Muscle of arm (tissue), 12 donors: Measurements from ENCODE around the gene TTLL11. TPM values are rescaled to one million over a fixed set of nuclear protein-coding genes. Genes with fewer than 3 reads are reported as not detected.
"Not testable (repeated sequence)": the region's sequence is repeated elsewhere in the genome, so short reads cannot be mapped to it uniquely, and the experiment has no call there.

Source experiments
- DNase-seq: peaks from one replicate; pipeline ENCODE4 v3.0.0-alpha.2; 2013
- polyA plus RNA-seq, 12 donors: library from polyadenylated mRNA; unstranded; fragments of 120-200 nt; gene quantifications; one replicate each; pipeline ENCODE4 v1.2.1, GENCODE V29; 2013; ENCODE audit not compliant: insufficient read length in 12 of 12

TTLL11 gene
- polyA plus RNA-seq, 12 donors: 13.0 to 36.5 (median 27.4) TPM; not detected in 1

DNA sequence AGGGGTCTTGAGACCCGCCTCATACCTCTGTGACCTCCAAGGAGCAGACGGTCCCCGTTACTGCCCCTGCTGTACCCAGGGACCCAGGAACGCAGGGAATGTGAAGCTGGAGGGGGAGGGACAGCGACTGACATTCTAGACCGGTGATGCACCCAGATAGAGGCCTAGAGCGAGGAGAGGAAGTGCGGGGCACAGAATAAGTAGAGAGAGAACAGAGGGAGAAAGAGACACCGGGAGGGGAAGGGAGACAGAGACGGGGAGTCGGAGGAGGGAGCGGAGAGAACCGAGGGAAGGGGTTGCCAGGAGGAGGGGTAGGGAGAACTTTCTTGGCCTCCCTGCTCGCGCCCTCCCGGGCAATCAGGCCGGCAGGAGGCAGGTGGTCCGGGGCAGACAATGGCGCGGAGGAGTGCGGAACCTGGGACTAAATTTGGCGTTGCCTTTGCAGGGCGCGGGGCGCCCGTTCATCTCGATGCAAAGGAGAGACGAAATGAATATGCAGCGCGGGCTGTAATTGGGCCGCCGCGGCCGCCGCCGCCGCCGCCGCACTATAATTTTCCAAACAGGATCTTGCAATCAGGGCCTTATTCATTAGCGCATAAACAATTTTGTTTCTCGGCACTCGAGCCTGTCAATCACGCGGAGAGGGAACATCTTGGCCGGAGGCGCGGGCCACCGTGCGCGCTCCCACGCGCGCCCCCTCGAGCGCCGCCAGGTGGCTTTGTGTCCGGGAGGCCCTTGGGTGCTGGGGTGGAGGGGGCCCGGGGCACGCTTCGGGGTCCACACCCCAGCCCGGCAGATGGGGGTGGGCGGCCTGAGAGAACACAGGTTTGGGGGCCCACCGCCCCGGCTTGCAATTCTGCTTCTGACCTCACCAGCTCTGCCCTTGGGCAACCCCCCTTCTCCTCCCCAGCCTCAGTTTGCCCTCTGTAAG is 33.5 kb upstream of the TTLL11 start:
- no peak for DNase-seq

DNA sequence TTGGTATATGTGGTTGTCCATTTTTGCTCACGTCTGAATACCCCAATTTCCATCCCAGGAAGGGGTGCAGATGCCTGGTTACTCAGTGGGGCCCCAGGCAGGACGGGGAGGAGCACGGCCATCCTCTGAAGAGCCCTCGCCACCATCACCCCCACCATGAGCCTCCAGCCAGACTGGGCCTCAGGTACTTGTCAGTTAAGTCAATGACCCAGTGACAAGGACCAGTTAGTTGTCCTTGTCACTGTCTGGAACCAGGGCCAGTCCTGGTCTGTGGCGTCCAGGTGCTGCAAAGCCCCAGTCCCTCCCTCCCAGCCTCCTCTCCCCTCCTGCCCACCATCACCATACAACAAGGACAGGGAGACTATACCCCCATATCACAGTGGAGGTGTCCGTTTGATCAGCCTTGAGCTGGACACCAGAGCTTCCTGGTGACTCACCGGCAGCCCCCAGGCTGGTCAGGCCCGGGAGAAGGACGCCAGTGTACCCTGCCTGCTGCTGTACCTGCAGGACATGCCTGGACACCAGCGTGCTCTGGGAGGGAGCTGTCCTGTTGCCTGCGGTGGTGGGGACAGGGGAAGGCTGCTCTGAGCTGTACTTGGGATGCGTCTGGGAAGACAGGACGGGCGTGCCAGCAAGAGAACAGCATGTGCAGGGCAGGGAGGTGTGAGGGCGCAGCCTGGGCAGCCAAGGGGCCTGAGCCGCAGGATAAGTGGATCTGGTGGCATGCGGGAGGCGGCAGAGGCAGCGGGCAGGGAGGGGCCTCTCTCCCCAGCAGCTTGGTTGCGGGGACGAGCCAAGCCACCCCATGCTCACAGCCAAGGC is 32.6 kb upstream of the TTLL11 start:
- no peak for DNase-seq

- peak; percentile 82 for DNase-seq
These were observed 32.0 kb upstream of the TTLL11 start for GRCh38 chr9:122125158-122125508.

DNA sequence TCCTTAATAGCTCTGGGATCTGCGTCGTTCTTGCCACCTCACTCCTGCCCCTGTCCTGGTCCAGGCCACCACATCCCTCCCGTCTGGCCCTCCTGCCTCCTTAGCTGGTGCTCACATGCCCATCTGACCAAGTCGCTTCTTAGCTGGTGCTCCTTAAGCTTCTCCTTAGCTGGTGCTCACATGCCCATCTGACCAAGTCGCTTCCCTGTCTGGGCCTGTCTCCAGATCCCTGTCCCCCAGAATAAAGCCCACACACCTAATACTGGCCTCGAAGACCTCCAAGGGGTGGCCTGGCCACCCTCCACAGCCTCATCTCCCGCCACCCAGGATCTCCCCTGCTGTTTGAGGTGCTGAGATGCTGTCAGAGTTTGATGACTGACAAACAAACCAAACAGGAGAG is 31.4 kb upstream of the TTLL11 start:
- no peak for DNase-seq

DNA sequence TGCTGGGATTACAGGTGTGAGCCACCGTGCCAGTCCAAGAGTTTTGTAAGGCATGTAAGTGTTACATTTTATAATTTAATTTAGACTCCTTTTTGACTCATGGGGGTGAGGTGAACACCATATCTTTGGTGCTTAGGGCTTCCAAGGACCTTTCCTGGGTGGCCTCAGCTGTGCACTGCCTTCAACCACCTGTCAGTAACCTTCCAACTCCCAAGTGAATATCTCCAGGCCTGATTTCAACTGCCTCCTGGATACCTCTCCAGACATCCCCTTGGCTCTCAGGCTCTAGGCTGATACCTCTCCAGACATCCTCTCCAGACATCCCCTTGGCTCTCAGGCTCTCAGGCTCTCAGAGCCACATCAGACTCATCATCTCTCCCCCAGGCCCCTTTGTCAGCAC is 30.9 kb upstream of the TTLL11 start:
- no peak for DNase-seq

DNA sequence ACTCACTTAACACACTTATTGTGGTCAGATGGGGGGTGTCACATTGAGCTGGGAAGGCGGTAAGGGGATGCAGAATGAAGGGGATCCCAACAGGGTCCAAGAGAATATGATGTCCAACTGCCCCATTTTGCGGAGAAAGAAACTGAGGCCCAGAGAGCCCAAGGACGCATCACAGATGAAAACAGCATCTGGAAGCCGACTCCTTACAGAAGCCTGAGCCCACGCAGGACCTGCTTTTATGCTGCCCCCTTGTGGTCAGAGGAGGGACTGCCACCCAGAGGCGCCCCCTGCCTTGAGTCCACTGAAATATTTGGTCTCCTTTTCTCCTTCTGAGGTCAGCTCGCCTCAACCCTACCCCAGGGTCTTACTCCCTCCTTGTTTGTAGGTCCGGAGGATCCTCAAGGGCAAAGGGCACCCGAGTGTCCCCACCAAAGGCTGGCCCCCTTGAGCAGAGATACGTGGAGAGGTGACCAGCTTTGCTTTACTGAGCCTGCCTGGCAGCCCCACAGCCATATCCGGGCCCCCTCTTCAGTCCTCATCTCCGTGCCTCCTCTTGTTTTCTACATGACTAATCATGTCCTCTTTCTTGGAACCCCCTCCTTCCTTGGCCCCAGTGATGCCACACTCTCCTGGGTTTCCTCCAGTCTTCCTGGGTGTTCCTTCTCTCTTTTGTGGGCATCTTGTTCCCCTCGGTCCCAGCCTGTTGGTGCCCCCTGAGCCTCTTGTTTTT is 30.0 kb upstream of the TTLL11 start:
- peak; percentile 76 for DNase-seq

- DNase-seq: no peak
These were observed 29.4 kb upstream of the TTLL11 start for GRCh38 chr9:122122468-122122867.

- DNase-seq: no peak
These were observed 28.8 kb upstream of the TTLL11 start for GRCh38 chr9:122121931-122122330.

- no peak for DNase-seq
These were observed 28.3 kb upstream of the TTLL11 start for GRCh38 chr9:122121391-122121790.

- DNase-seq: no peak
These were observed 27.4 kb upstream of the TTLL11 start for GRCh38 chr9:122120316-122121071.

DNA sequence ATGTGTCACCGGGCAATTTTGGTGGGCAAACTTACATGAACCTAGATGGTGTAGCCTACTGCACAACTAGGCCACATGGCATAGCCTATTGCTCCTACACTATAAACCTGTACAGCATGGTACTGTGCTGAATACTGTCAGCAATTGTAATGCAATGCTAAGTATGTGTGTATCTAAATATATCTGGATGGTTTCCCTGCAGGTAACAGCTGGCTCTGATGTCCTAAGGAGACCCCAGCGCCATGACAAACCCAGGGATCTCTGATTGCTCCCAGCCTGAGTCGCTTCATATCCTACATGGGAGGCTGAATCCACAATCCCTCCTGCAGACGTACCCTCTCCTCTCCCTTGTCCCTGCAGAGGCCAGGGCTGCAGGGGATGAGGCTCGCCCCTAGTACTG is 26.6 kb upstream of the TTLL11 start:
- no peak for DNase-seq

DNA sequence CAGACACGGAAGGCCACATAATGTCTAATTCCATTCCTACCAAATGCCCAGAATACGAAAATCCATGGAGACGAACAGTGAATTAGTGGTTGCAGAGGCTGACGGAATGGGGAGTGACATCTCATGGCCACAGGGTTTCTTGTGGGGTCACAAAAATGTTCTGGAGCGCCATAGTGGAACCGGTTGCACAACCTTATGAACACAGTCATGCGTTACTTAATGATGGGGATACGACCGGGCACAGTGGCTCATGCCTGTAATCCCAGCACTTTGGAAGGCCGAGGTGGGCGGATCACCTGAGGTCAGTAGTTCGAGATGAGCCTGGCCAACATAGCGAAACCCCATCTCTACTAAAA is 26.0 kb upstream of the TTLL11 start:
- no peak for DNase-seq

- DNase-seq: no peak
These were observed 25.4 kb upstream of the TTLL11 start for GRCh38 chr9:122118343-122119165.

DNA sequence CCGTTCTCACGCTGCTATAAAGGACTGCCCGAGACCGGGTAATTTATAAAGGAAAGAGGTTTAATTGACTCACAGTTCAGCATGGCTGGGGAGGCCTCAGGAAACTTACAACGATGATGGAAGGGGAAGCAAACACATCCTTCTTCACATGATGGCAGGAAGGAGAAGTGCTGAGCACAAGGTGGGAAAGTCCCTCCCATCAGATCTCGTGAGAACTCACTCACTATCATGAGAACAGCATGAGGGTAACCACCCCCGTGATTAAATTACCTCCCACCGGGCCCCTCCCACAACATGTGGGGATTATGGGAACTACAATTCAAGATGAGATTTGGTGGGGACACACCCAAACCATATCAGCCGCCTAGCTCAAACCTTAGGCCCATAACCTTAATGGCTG is 24.1 kb upstream of the TTLL11 start:
- DNase-seq: not testable (repeated sequence)

DNA sequence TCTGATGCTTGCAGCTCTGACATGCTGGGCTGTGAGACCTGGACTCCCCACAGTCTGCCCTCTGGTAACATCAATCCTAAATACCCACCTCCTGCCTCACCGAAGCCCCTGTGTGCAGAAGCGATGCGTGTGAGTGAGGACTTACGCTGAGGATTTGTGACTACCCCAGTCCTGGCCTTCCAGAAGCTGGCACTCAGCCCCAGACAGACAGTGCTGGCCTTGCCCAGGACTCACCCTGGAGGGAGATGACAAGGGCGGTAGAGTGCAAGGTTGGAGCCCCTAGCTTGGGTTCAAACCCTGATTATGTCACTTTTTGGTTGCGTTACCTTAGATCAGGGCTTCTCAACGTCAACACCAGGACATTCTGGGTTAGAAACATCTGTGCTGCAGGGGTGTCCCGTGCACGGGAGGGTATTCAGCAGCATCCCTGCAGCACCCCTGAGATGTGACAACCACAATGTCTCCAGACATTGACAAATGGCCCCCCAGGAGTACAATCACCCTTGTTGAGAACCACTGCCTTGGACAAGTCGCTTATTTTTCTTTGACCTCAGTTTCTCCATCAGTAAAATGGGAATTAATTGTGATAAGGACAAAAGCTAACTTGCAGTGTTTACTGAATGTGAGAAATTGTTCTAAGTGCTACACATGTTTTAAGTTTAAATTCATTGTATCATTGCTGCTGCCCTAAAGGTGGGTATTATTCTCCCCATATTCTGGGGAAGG is 23.5 kb upstream of the TTLL11 start:
- no peak for DNase-seq

GRCh38 chr9:122116040-122116439 is 22.9 kb upstream of the TTLL11 start:
- no peak for DNase-seq

DNA sequence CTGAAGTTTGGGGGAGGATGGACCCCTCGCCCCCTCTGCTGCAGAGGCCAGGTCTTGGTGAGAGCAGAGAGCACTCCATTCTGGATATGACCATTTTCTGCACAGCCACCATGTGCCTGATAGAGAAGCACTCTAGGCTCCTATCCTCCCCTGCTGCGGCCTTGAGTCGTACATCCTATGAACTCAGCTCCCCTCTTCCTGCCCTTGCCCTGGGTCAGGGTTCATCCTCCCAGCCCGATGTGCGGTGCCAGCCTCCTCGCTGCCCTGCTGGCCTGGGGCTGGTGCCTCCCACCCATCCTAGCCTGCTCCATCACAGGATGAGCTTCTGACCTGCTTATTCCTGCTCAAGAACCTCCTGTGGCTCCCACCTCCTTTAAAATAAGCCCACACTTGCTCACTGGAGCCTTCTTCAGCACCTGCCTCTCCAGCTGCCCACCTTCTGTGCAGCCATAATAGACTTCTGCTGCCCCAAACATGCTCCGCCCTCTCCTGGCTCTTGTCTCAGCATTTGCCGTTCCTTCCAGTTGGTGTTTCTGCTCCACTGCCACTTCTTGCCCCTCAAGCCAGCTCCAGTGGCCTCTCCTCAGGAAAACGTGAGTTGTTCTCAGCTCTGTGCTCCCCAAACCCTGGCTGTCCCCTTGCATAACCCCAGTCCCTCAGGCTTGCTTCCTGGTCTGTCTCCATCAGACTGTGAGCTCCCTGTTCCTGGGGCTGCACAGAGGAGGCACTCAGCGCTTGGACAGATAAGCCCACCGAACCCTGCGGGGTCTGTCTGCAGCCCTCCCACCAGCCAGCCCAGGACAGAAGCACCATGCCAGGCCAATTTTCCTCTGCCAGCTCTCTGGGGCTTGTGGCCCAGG is 22.3 kb upstream of the TTLL11 start:
- DNase-seq: no peak

DNA sequence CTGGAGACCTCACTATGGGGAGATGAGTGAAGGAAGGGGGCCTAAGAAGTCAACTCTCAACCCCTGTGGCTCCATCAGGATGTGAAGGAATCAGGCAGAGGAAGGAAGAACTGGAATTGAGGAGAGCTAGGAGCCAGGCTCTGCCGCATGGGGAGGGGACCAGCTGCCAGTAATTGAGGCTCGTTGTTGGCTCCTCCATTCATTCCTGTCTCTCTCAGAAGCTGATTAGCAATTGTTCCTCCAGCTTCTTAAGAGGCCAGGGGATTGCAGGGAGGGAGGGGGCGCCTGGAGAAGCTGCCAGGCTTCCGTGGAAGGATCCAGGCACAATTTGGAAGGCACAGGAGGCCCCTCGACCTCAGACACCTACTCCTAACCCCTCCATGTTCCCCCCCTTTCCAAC is 20.5 kb upstream of the TTLL11 start:
- no peak for DNase-seq

GRCh38 chr9:122112238-122112637 is 19.1 kb upstream of the TTLL11 start:
- DNase-seq: no peak
